GM12878 (cell line): ENCODE data around the gene CRB2. TPM values are rescaled to one million over a fixed set of nuclear protein-coding genes. Genes with fewer than 3 reads are reported as not detected.
A peak's percentile ranks its signal among the peaks of the same experiment; 100 is the strongest.

ENCODE experiments used
- BCL11A ChIP-seq: IDR thresholded peaks from 2 replicates; pipeline ENCODE4 v1.6.1; 2011; ENCODE audit warnings: low read depth, low read length
- CEBPB ChIP-seq, 2 experiments: fragments of 150-350 bp in 1 of 2; IDR thresholded peaks; 2 replicates each; pipeline ENCODE4 v1.6.1; 2012 to 2014; ENCODE audit warnings: low read depth in 2 of 2, low read length in 2 of 2, borderline replicate concordance in 1 of 2, inconsistent platforms in 1 of 2
- MTA3 ChIP-seq: IDR thresholded peaks from 2 replicates; pipeline ENCODE4 v1.6.1; 2012; ENCODE audit warnings: low read length, inconsistent platforms, borderline replicate concordance
- MYB ChIP-seq: fragments of 150-350 bp; IDR thresholded peaks from 2 replicates; pipeline ENCODE4 v1.6.1; 2014; ENCODE audit warnings: mild to moderate bottlenecking, low read depth, low read length, borderline replicate concordance
- NRF1 ChIP-seq: conservative IDR thresholded peaks from 2 replicates; pipeline ENCODE4 v1.6.1; 2011; ENCODE audit warnings: mild to moderate bottlenecking, low read depth, low read length, improper control_type of control experiment
- POLR2A ChIP-seq: IDR thresholded peaks from 2 replicates; pipeline ENCODE4 v1.6.1; 2011; ENCODE audit warnings: low read depth, mild to moderate bottlenecking, low read length
- ZNF274 ChIP-seq: IDR thresholded peaks from one replicate; pipeline ENCODE4 v1.8.0; 2011; ENCODE audit not compliant: insufficient read length, insufficient read depth
- ZZZ3 ChIP-seq: IDR thresholded peaks from 2 replicates; pipeline ENCODE4 v1.6.1; 2011; ENCODE audit warnings: low read depth; ENCODE audit not compliant: control insufficient read depth, insufficient read length
- polyA plus RNA-seq, 11 experiments: library from polyadenylated mRNA; depleted of rRNA in 4 of 11; unstranded in 6 of 11; stranded (reverse) in 5 of 11; fragments of >200 nt; fragmentation: Nextera tagmentation in 4 of 11; fragmentation: Illumina TruSeq in 1 of 11; extraction: Ambion mirVana in 4 of 11; extraction: Trizol in 1 of 11; gene quantifications; 1 replicate in 1 of 11; 2 replicates in 10 of 11; pipeline versions ENCODE4 v1.2.1 to v1.2.3, GENCODE V29; 2011 to 2016; ENCODE audit warnings: inconsistent platforms in 2 of 11, missing spikeins in 2 of 11, low read depth in 1 of 11
- total RNA-seq, 4 experiments: library from RNA; depleted of rRNA in 3 of 4; stranded (reverse); fragments of >200 nt in 3 of 4; fragmentation: Illumina TruSeq in 1 of 4; extraction: Trizol in 1 of 4; gene quantifications; 2 replicates each; pipeline versions ENCODE4 v1.2.1 to v1.2.3, GENCODE V29; 2013 to 2021
- TF ChIP-seq, protein P1 (sequence below): fragments of 450-650 bp; IDR thresholded peaks from 2 replicates; pipeline ENCODE4 v1.6.1; 2016; ENCODE audit warnings: mild to moderate bottlenecking
- TF ChIP-seq, protein P2 (sequence below): fragments of 450-650 bp; IDR thresholded peaks from 2 replicates; pipeline ENCODE4 v1.6.1; 2014; ENCODE audit warnings: mild to moderate bottlenecking
- TF ChIP-seq, protein P3 (sequence below): fragments of 450-650 bp; IDR thresholded peaks from 2 replicates; pipeline ENCODE4 v1.6.1; 2017; ENCODE audit warnings: low read depth, mild to moderate bottlenecking, moderate library complexity
- TF ChIP-seq, protein P4 (sequence below): IDR thresholded peaks from 2 replicates; pipeline ENCODE4 v1.6.1; 2012; ENCODE audit warnings: low read length, inconsistent platforms
- TF ChIP-seq, protein P5 (sequence below): IDR thresholded peaks from 2 replicates; pipeline ENCODE4 v1.6.1; 2012; ENCODE audit warnings: low read depth, low read length, improper control_type of control experiment
- TF ChIP-seq, protein P6 (sequence below): fragments of 150-350 bp; IDR thresholded peaks from 2 replicates; pipeline ENCODE4 v1.6.1; 2016; ENCODE audit warnings: low read depth, low read length
- TF ChIP-seq, protein P7 (sequence below): fragments of 450-650 bp; IDR thresholded peaks from 2 replicates; pipeline ENCODE4 v1.6.1; 2016; ENCODE audit warnings: mild to moderate bottlenecking, moderate library complexity, borderline replicate concordance

CRB2 gene
- total and polyA plus RNA-seq, 10 of the 15 experiments (the other 5 are each of a cell fraction or from before 2014, with no cell fraction given): 0.01 to 0.80 (median 0.23) TPM; not detected in 3

DNA sequence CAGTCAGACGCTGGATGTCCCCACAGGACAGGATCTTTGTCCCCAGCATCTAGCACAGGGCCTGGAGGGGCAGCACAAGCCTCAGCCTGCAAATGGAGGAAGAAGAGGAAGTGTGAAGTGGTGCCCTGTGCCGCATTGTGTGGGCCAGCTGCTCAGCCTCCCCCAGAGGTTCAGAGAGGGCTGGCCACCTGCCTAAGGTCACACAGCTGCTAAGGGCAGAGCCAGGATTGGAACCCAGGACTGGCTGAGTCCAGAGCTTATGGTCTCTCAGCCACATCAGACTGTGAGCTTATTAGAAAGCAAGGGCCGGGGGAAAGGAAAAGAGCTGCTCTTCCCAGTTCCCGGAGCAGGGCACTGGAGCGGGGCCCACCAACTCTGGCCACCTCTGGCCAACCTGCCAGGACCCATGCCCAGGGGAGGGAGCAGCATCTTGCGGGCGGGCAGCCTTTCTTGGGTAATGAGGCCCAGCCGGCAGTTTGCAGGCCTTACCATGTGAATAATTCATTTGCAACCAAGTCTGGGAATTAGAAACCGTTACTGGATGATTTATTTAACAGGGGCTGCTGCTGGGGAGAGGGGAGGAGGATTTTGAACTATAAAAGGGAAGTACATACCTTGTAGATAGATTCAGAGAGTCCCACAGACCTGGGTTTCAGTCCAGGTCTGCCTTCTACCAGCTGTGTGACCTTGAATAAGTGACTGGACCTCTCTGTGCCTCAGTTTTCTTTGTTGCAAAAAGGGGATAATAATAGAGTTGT is 11.6 kb upstream of the CRB2 start (continued):
- TF ChIP-seq CEBPB (IDR thresholded peaks at IDR 0.05; ENCODE audit: borderline replicate concordance in 1 of 2, low read depth in 2 of 2, low read length in 2 of 2) (no peak), BCL11A (no peak), MYB (no peak), NRF1 (no peak), ZNF274 (no peak), MTA3 (no peak), ZZZ3 (no peak), POLR2A (peak; percentile 34; the same call in 1 of the 2 replicates)
- TF ChIP-seq, protein P1, sequence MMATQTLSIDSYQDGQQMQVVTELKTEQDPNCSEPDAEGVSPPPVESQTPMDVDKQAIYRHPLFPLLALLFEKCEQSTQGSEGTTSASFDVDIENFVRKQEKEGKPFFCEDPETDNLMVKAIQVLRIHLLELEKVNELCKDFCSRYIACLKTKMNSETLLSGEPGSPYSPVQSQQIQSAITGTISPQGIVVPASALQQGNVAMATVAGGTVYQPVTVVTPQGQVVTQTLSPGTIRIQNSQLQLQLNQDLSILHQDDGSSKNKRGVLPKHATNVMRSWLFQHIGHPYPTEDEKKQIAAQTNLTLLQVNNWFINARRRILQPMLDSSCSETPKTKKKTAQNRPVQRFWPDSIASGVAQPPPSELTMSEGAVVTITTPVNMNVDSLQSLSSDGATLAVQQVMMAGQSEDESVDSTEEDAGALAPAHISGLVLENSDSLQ: no peak
- TF ChIP-seq, protein P2, sequence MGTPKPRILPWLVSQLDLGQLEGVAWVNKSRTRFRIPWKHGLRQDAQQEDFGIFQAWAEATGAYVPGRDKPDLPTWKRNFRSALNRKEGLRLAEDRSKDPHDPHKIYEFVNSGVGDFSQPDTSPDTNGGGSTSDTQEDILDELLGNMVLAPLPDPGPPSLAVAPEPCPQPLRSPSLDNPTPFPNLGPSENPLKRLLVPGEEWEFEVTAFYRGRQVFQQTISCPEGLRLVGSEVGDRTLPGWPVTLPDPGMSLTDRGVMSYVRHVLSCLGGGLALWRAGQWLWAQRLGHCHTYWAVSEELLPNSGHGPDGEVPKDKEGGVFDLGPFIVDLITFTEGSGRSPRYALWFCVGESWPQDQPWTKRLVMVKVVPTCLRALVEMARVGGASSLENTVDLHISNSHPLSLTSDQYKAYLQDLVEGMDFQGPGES: no peak
- TF ChIP-seq, protein P3, sequence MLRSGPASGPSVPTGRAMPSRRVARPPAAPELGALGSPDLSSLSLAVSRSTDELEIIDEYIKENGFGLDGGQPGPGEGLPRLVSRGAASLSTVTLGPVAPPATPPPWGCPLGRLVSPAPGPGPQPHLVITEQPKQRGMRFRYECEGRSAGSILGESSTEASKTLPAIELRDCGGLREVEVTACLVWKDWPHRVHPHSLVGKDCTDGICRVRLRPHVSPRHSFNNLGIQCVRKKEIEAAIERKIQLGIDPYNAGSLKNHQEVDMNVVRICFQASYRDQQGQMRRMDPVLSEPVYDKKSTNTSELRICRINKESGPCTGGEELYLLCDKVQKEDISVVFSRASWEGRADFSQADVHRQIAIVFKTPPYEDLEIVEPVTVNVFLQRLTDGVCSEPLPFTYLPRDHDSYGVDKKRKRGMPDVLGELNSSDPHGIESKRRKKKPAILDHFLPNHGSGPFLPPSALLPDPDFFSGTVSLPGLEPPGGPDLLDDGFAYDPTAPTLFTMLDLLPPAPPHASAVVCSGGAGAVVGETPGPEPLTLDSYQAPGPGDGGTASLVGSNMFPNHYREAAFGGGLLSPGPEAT: no peak
- TF ChIP-seq, protein P4, sequence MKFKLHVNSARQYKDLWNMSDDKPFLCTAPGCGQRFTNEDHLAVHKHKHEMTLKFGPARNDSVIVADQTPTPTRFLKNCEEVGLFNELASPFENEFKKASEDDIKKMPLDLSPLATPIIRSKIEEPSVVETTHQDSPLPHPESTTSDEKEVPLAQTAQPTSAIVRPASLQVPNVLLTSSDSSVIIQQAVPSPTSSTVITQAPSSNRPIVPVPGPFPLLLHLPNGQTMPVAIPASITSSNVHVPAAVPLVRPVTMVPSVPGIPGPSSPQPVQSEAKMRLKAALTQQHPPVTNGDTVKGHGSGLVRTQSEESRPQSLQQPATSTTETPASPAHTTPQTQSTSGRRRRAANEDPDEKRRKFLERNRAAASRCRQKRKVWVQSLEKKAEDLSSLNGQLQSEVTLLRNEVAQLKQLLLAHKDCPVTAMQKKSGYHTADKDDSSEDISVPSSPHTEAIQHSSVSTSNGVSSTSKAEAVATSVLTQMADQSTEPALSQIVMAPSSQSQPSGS: no peak
- TF ChIP-seq, protein P5, sequence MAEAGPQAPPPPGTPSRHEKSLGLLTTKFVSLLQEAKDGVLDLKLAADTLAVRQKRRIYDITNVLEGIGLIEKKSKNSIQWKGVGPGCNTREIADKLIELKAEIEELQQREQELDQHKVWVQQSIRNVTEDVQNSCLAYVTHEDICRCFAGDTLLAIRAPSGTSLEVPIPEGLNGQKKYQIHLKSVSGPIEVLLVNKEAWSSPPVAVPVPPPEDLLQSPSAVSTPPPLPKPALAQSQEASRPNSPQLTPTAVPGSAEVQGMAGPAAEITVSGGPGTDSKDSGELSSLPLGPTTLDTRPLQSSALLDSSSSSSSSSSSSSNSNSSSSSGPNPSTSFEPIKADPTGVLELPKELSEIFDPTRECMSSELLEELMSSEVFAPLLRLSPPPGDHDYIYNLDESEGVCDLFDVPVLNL: no peak
- TF ChIP-seq, protein P6, sequence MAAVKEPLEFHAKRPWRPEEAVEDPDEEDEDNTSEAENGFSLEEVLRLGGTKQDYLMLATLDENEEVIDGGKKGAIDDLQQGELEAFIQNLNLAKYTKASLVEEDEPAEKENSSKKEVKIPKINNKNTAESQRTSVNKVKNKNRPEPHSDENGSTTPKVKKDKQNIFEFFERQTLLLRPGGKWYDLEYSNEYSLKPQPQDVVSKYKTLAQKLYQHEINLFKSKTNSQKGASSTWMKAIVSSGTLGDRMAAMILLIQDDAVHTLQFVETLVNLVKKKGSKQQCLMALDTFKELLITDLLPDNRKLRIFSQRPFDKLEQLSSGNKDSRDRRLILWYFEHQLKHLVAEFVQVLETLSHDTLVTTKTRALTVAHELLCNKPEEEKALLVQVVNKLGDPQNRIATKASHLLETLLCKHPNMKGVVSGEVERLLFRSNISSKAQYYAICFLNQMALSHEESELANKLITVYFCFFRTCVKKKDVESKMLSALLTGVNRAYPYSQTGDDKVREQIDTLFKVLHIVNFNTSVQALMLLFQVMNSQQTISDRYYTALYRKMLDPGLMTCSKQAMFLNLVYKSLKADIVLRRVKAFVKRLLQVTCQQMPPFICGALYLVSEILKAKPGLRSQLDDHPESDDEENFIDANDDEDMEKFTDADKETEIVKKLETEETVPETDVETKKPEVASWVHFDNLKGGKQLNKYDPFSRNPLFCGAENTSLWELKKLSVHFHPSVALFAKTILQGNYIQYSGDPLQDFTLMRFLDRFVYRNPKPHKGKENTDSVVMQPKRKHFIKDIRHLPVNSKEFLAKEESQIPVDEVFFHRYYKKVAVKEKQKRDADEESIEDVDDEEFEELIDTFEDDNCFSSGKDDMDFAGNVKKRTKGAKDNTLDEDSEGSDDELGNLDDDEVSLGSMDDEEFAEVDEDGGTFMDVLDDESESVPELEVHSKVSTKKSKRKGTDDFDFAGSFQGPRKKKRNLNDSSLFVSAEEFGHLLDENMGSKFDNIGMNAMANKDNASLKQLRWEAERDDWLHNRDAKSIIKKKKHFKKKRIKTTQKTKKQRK: no peak
- TF ChIP-seq, protein P7, sequence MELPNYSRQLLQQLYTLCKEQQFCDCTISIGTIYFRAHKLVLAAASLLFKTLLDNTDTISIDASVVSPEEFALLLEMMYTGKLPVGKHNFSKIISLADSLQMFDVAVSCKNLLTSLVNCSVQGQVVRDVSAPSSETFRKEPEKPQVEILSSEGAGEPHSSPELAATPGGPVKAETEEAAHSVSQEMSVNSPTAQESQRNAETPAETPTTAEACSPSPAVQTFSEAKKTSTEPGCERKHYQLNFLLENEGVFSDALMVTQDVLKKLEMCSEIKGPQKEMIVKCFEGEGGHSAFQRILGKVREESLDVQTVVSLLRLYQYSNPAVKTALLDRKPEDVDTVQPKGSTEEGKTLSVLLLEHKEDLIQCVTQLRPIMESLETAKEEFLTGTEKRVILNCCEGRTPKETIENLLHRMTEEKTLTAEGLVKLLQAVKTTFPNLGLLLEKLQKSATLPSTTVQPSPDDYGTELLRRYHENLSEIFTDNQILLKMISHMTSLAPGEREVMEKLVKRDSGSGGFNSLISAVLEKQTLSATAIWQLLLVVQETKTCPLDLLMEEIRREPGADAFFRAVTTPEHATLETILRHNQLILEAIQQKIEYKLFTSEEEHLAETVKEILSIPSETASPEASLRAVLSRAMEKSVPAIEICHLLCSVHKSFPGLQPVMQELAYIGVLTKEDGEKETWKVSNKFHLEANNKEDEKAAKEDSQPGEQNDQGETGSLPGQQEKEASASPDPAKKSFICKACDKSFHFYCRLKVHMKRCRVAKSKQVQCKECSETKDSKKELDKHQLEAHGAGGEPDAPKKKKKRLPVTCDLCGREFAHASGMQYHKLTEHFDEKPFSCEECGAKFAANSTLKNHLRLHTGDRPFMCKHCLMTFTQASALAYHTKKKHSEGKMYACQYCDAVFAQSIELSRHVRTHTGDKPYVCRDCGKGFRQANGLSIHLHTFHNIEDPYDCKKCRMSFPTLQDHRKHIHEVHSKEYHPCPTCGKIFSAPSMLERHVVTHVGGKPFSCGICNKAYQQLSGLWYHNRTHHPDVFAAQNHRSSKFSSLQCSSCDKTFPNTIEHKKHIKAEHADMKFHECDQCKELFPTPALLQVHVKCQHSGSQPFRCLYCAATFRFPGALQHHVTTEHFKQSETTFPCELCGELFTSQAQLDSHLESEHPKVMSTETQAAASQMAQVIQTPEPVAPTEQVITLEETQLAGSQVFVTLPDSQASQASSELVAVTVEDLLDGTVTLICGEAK: no peak
